ENCODE data around the gene CTSE. TPM values are rescaled to one million over a fixed set of nuclear protein-coding genes. Genes with fewer than 3 reads are reported as not detected.

Gene CTSE
- total RNA-seq, 1 experiment from 2014 or later: not detected

- H3K9me3 ChIP-seq (replicated peaks): no peaks in the 10 kb centered on the region
Observed at GRCh38 chr1:205986861-205987260, 36.8 kb downstream of the CTSE start.

DNA sequence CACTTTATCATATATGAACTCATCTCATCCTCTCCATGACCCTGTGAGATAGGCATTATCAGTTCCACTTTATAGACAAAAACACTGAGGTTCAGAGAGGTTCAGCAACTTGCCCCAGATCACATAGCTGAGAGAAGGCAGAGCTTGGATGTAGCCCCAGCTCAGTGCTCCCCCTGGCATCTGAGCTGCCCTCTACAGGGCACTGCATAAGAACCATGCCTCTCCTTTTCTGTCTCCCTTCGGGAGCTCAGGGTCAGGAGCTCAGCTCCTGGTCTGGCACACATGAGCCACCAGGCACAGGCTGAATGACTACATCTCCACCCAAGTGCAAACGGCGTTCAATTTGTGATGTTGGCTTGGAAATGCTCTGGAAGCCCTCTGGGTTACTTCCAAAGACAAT, 37.4 kb downstream of the CTSE start:
- no peaks in the 10 kb centered on the region for H3K9me3 ChIP-seq (replicated peaks)
- DNase-seq (ENCODE audit: low read depth in 1 of 2, low spot score in 2 of 2): no peak
- no peaks in the 10 kb centered on the region; the same call in 1 of the 2 replicates for H3K27me3 ChIP-seq (replicated peaks)
- H3K36me3 ChIP-seq: no peaks in the 10 kb centered on the region
- no peak overlapping the region for H3K4me3 ChIP-seq
- H3K4me1 ChIP-seq (replicated peaks): no peaks in the 10 kb centered on the region
- H3K27ac ChIP-seq: no peak overlapping the region

More at GRCh38 chr1:205986861-205987260, 36.8 kb downstream of the CTSE start:
- Histone ChIP-seq H3K27me3 (replicated peaks) (no peaks in the 10 kb centered on the region; the same call in 1 of the 2 replicates), H3K4me1 (replicated peaks) (no peaks in the 10 kb centered on the region), H3K27ac (no peak overlapping the region), H3K36me3 (no peaks in the 10 kb centered on the region), H3K4me3 (no peak overlapping the region)
- no peak for DNase-seq (ENCODE audit: low read depth in 1 of 2, low spot score in 2 of 2)

DNA sequence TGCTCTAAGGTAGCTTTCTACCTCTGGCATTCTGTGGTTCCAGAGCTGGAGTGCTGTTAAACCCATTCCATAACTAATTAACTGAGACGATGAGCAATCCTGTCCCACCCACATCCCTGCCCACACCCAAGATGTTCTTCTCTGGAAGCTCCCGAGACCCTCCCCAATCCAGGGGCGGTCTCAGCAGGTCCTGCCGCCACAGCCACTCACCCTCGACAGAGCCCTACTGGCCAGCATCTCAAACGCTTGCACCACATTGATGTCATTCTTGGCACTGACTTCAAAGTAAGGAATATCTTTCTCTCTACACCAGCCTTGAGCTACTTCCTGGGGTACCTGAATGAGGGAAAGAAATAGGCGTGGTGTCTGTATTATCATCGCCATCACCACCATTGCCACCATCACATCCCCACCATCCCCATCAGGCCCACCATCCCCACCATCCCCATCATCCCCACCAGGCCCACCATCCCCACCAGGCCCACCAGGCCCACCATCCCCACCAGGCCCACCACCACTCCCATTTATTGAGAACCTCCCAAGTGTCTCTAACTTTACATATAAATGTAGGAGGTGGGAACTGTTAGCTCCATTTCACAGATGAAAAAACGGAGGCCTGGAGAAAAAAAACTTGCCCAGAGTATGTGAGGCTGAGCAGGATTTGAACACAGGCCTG, 38.2 kb downstream of the CTSE start:
- H3K4me3 ChIP-seq: no peak overlapping the region
- no peak for DNase-seq (ENCODE audit: low read depth in 1 of 2, low spot score in 2 of 2)
- H3K4me1 ChIP-seq (replicated peaks): no peaks in the 10 kb centered on the region
- H3K27me3 ChIP-seq (replicated peaks): no peaks in the 10 kb centered on the region; the same call in 1 of the 2 replicates
- no peaks in the 10 kb centered on the region for H3K9me3 ChIP-seq (replicated peaks)
- no peak overlapping the region for H3K27ac ChIP-seq
- H3K36me3 ChIP-seq: no peaks in the 10 kb centered on the region

- Histone ChIP-seq H3K27ac (no peak overlapping the region), H3K9me3 (replicated peaks) (no peaks in the 10 kb centered on the region)
- peak; percentile 25 to 61 for DNase-seq (ENCODE audit: low read depth in 1 of 2, low spot score in 2 of 2)
Observed at GRCh38 chr1:205983925-205984725, 39.6 kb downstream of the CTSE start.

GRCh38 chr1:205981257-205981656, 42.4 kb downstream of the CTSE start:
- Histone ChIP-seq H3K4me3 (no peak overlapping the region), H3K9me3 (replicated peaks) (no peaks in the 10 kb centered on the region), H3K27me3 (replicated peaks) (no peaks in the 10 kb centered on the region), H3K4me1 (replicated peaks) (peaks cover 6% of the 10 kb centered on the region), H3K27ac (no peak overlapping the region), H3K36me3 (no peaks in the 10 kb centered on the region)
- DNase-seq (ENCODE audit: low read depth in 1 of 2, low spot score in 2 of 2): no peak

More at GRCh38 chr1:205983925-205984725, 39.6 kb downstream of the CTSE start:
- H3K4me3 ChIP-seq: no peak overlapping the region
- no peaks in the 10 kb centered on the region for H3K4me1 ChIP-seq (replicated peaks)
- no peaks in the 10 kb centered on the region; the same call in 1 of the 2 replicates for H3K27me3 ChIP-seq (replicated peaks)
- H3K36me3 ChIP-seq: no peaks in the 10 kb centered on the region

DNA sequence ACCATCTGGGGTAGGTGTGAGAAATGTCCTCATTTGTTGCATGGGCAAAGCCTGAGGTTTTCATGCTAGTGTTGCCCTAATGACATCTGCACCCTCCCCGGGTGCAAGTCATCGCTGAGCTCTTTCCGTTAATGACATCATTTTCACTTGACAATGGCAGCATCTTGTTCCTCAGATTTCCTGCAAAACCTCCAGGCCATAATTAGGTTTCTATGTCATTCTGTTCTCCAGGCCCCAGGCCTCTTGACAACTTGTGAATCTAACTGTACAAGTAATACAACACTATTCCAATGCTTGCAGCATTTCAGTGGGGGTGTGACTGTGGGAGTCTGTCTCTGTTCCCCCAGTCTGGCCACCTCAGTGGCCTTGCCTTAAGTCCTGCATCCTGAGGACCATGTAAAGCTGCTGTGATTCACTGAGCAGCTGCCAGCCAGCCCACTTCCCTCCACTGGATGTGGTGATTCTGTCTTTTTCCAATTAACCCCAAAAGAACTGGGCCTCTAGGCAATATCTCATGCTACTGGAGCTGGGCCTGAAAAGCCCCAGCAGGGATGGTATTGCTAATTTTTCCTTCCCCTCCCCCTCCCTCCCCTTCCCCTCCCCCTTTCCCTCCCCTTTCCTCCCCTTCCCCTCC, 43.3 kb downstream of the CTSE start:
- DNase-seq (ENCODE audit: low read depth in 1 of 2, low spot score in 2 of 2): no peak
- H3K4me1 ChIP-seq (replicated peaks): peaks cover 6% of the 10 kb centered on the region
- H3K9me3 ChIP-seq (replicated peaks): no peaks in the 10 kb centered on the region
- H3K4me3 ChIP-seq: no peak overlapping the region
- no peak overlapping the region for H3K27ac ChIP-seq
- no peaks in the 10 kb centered on the region for H3K36me3 ChIP-seq
- H3K27me3 ChIP-seq (replicated peaks): no peaks in the 10 kb centered on the region

DNA sequence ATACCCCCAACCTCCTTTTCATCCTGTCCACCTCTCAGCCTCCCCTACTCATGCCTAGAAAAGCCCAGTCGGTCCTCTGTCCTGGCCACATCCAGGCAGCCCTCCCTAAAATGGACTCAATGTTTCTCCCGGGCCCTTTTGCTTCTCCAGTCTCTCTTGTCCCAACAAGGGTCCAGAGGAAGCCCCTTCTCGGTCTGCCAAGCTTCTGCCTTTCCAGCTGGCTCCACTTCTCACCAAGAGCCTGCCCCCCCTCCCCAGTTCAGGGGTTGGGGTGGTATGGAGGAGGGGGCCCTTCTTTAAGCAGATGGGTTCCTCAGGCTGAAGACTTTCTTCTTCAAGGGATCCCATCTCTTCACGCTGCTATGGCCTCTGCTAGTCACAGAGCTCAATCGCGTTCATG, 44.4 kb downstream of the CTSE start:
- H3K4me3 ChIP-seq: no peak overlapping the region
- H3K9me3 ChIP-seq (replicated peaks): no peaks in the 10 kb centered on the region
- peaks cover 6% of the 10 kb centered on the region for H3K4me1 ChIP-seq (replicated peaks)
- DNase-seq (ENCODE audit: low read depth in 1 of 2, low spot score in 2 of 2): no peak
- H3K27me3 ChIP-seq (replicated peaks): no peaks in the 10 kb centered on the region
- H3K36me3 ChIP-seq: no peaks in the 10 kb centered on the region
- no peak overlapping the region for H3K27ac ChIP-seq

- H3K9me3 ChIP-seq (replicated peaks): no peaks in the 10 kb centered on the region
- no peaks in the 10 kb centered on the region for H3K36me3 ChIP-seq
- no peak overlapping the region for H3K27ac ChIP-seq
- H3K4me1 ChIP-seq (replicated peaks): peaks cover 6% of the 10 kb centered on the region
- no peak overlapping the region for H3K4me3 ChIP-seq
- DNase-seq (ENCODE audit: low read depth in 1 of 2, low spot score in 2 of 2): no peak
- no peaks in the 10 kb centered on the region for H3K27me3 ChIP-seq (replicated peaks)
Observed at GRCh38 chr1:205978676-205979075, 45.0 kb downstream of the CTSE start.

DNA sequence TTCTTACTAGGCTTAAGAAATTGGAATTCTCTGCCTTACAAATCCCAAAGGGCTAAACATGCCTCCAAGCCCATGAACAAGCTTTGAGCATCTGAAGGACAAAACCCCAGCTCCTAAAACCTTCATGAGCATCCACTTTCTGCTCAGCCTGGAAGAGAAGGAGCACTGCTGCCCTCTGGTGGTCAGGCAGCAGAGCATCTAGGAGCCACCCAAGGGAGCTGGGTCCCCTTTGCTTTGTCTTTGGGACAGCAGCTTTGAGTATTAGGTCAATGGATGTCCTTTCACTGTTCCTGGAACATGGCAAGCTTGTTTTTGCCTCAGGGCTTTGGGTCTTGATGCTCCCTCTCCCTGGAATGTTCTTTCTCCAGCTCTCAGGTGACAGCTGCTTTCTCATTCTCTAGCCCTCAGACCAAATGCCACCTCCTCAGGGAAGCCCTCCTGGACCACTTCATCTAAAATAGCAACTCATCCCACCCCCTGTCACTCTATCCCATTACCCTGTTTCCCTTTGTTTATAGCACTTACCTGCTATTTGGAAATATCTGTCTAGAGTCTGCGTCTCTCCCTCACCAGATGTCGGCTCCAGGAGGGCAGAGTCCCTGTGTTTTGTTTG, 46.2 kb downstream of the CTSE start:
- Histone ChIP-seq H3K27me3 (replicated peaks) (no peaks in the 10 kb centered on the region), H3K4me3 (no peak overlapping the region), H3K27ac (no peak overlapping the region), H3K9me3 (replicated peaks) (no peaks in the 10 kb centered on the region), H3K36me3 (no peaks in the 10 kb centered on the region), H3K4me1 (replicated peaks) (peaks cover 6% of the 10 kb centered on the region)
- peak; percentile 70 to 78 for DNase-seq (ENCODE audit: low read depth in 1 of 2, low spot score in 2 of 2)

GRCh38 chr1:205976708-205977401, 46.8 kb downstream of the CTSE start:
- Histone ChIP-seq H3K4me1 (replicated peaks) (peaks cover 6% of the 10 kb centered on the region), H3K9me3 (replicated peaks) (no peaks in the 10 kb centered on the region), H3K27ac (no peak overlapping the region), H3K4me3 (no peak overlapping the region), H3K27me3 (replicated peaks) (no peaks in the 10 kb centered on the region), H3K36me3 (no peaks in the 10 kb centered on the region)
- no peak for DNase-seq (ENCODE audit: low read depth in 1 of 2, low spot score in 2 of 2)

- Histone ChIP-seq H3K4me3 (no peak overlapping the region), H3K27me3 (replicated peaks) (no peaks in the 10 kb centered on the region), H3K36me3 (no peaks in the 10 kb centered on the region), H3K27ac (no peak overlapping the region), H3K9me3 (replicated peaks) (no peaks in the 10 kb centered on the region), H3K4me1 (replicated peaks) (peaks cover 6% of the 10 kb centered on the region)
- DNase-seq (ENCODE audit: low read depth in 1 of 2, low spot score in 2 of 2): no peak
Observed at GRCh38 chr1:205976036-205976435, 47.7 kb downstream of the CTSE start.

- no peak for DNase-seq (ENCODE audit: low read depth in 1 of 2, low spot score in 2 of 2)
- no peak overlapping the region for H3K27ac ChIP-seq
- no peaks in the 10 kb centered on the region for H3K9me3 ChIP-seq (replicated peaks)
- no peak overlapping the region for H3K4me3 ChIP-seq
- no peaks in the 10 kb centered on the region for H3K36me3 ChIP-seq
- H3K4me1 ChIP-seq (replicated peaks): peaks cover 8% of the 10 kb centered on the region
- H3K27me3 ChIP-seq (replicated peaks): no peaks in the 10 kb centered on the region
Observed at GRCh38 chr1:205975387-205975998, 48.2 kb downstream of the CTSE start.

DNA sequence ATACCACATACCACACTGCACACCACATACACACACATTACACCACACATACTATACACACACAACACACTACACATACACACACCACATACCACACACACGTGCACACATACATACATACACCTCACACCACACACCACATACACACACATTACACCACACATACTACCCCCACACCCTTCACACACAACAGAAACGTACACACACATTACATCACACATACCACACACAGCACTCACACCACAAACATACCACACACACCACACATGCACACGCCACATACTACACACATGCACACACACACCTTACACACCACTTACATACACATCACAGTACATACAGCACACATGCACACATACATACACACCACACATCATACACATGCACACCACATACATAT, 49.0 kb downstream of the CTSE start:
- H3K9me3 ChIP-seq (replicated peaks): no peaks in the 10 kb centered on the region
- peaks cover 9% of the 10 kb centered on the region for H3K4me1 ChIP-seq (replicated peaks)
- no peaks in the 10 kb centered on the region for H3K36me3 ChIP-seq
- H3K27me3 ChIP-seq (replicated peaks): no peaks in the 10 kb centered on the region
- no peak for DNase-seq (ENCODE audit: low read depth in 1 of 2, low spot score in 2 of 2)
- H3K4me3 ChIP-seq: no peak overlapping the region
- H3K27ac ChIP-seq: no peak overlapping the region

Data from SJSA1 (cell line).